MM.1S (cell line): ENCODE data around the gene TCP11.

Source experiments
- DNase-seq: peaks from one replicate; pipeline ENCODE4 v3.0.0-alpha.2; 2015
- H2AFZ ChIP-seq: fragments of 300-600 bp; sonication (generic); 2 replicates; pipeline ENCODE4 v1.6.0; 2016; ENCODE audit warnings: antibody characterized with exemption, low read length
- H3F3A ChIP-seq: fragments of 300-600 bp; sonication (generic); 2 replicates; pipeline ENCODE4 v1.6.1; 2016; ENCODE audit warnings: mild to moderate bottlenecking, antibody characterized with exemption, low read length, moderate library complexity, mixed read lengths; ENCODE audit not compliant: insufficient read depth
- H3K27ac ChIP-seq: fragments of 300-600 bp; sonication (generic); 2 replicates; pipeline ENCODE4 v1.5.1; 2016; ENCODE audit warnings: mild to moderate bottlenecking, low read length
- H3K27me3 ChIP-seq: fragments of 300-600 bp; sonication (generic); replicated peaks from 2 replicates; pipeline ENCODE4 v1.6.0; 2016; ENCODE audit warnings: low read length; ENCODE audit not compliant: insufficient read depth
- H3K36me3 ChIP-seq: fragments of 300-600 bp; sonication (generic); replicated peaks from 2 replicates; pipeline ENCODE4 v1.6.1; 2016; ENCODE audit warnings: mild to moderate bottlenecking, low read length, mixed read lengths; ENCODE audit not compliant: insufficient read depth
- H3K4me1 ChIP-seq: fragments of 300-600 bp; sonication (generic); 2 replicates; pipeline ENCODE4 v1.6.1; 2016; ENCODE audit warnings: low read length, mixed read lengths
- H3K4me2 ChIP-seq: fragments of 300-600 bp; sonication (generic); 2 replicates; pipeline ENCODE4 v1.6.0; 2016; ENCODE audit warnings: low read depth, low read length
- H3K4me3 ChIP-seq: fragments of 300-600 bp; sonication (generic); 2 replicates; pipeline ENCODE4 v1.5.1; 2016; ENCODE audit warnings: low read length, mixed read lengths
- H3K79me2 ChIP-seq: fragments of 300-600 bp; sonication (generic); 2 replicates; pipeline ENCODE4 v1.6.1; 2016; ENCODE audit warnings: mixed run types, low read length, mixed read lengths
- H3K9ac ChIP-seq: fragments of 300-600 bp; sonication (generic); 2 replicates; pipeline ENCODE4 v1.6.1; 2016; ENCODE audit warnings: low read length, mixed read lengths
- H3K9me2 ChIP-seq: fragments of 300-600 bp; sonication (generic); replicated peaks from 2 replicates; pipeline ENCODE4 v1.6.1; 2016; ENCODE audit warnings: mild to moderate bottlenecking, low read length, mixed read lengths; ENCODE audit not compliant: insufficient read depth
- H3K9me3 ChIP-seq: fragments of 300-600 bp; sonication (generic); replicated peaks from 2 replicates; pipeline ENCODE4 v1.6.1; 2016; ENCODE audit warnings: mild to moderate bottlenecking, low read length, mixed read lengths; ENCODE audit not compliant: insufficient read depth
- H4K20me1 ChIP-seq: fragments of 300-600 bp; sonication (generic); 2 replicates; pipeline ENCODE4 v1.6.1; 2016; ENCODE audit warnings: mild to moderate bottlenecking, low read length, moderate library complexity, mixed read lengths; ENCODE audit not compliant: insufficient read depth
- EZH2 ChIP-seq: fragments of 300-600 bp; sonication (generic); optimal IDR thresholded peaks from 2 replicates; pipeline ENCODE3; 2017; ENCODE audit warnings: low read depth, mild to moderate bottlenecking, antibody characterized with exemption, low read length, mixed read lengths
- EZH2phosphoT487 ChIP-seq: fragments of 300-600 bp; sonication (generic); IDR thresholded peaks from 2 replicates; pipeline ENCODE4 v1.6.1; 2018; ENCODE audit warnings: antibody characterized with exemption, low read length
- TF ChIP-seq, protein P1 (sequence below): fragments of 300-600 bp; sonication (generic); IDR thresholded peaks from 2 replicates; pipeline ENCODE4 v1.5.1; 2016; ENCODE audit warnings: antibody characterized with exemption, low read length, mixed read lengths

The TCP11 gene

GRCh38 chr6:35077713-35078105 is 63.4 kb downstream of the TCP11 start:
- Histone ChIP-seq H3K27me3 (no peaks in the 10 kb centered on the region), H3K4me1 (no peaks in the 10 kb centered on the region), H2AFZ (no peak overlapping the region), H4K20me1 (no peaks in the 10 kb centered on the region), H3K9me3 (no peaks in the 10 kb centered on the region), H3K36me3 (no peaks in the 10 kb centered on the region), H3K9ac (no peak overlapping the region), H3K9me2 (no peaks in the 10 kb centered on the region), H3K79me2 (no peaks in the 10 kb centered on the region), H3F3A (no peaks in the 10 kb centered on the region), H3K4me2 (no peak overlapping the region), H3K4me3 (no peak overlapping the region), H3K27ac (no peak overlapping the region)
- TF ChIP-seq EZH2 (no peak), EZH2phosphoT487 (no peak)
- TF ChIP-seq, protein P1, sequence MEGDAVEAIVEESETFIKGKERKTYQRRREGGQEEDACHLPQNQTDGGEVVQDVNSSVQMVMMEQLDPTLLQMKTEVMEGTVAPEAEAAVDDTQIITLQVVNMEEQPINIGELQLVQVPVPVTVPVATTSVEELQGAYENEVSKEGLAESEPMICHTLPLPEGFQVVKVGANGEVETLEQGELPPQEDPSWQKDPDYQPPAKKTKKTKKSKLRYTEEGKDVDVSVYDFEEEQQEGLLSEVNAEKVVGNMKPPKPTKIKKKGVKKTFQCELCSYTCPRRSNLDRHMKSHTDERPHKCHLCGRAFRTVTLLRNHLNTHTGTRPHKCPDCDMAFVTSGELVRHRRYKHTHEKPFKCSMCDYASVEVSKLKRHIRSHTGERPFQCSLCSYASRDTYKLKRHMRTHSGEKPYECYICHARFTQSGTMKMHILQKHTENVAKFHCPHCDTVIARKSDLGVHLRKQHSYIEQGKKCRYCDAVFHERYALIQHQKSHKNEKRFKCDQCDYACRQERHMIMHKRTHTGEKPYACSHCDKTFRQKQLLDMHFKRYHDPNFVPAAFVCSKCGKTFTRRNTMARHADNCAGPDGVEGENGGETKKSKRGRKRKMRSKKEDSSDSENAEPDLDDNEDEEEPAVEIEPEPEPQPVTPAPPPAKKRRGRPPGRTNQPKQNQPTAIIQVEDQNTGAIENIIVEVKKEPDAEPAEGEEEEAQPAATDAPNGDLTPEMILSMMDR: no peak
- no peak for DNase-seq

GRCh38 chr6:35076997-35077712 is 64.0 kb downstream of the TCP11 start:
- H3K9ac ChIP-seq: no peak overlapping the region
- H2AFZ ChIP-seq: no peak overlapping the region
- H3K9me2 ChIP-seq: no peaks in the 10 kb centered on the region
- no peaks in the 10 kb centered on the region for H4K20me1 ChIP-seq
- H3K9me3 ChIP-seq: no peaks in the 10 kb centered on the region
- H3F3A ChIP-seq: no peaks in the 10 kb centered on the region
- no peaks in the 10 kb centered on the region for H3K4me1 ChIP-seq
- H3K36me3 ChIP-seq: no peaks in the 10 kb centered on the region
- TF ChIP-seq, protein P1: no peak
- TF ChIP-seq EZH2 (no peak), EZH2phosphoT487 (no peak)
- H3K79me2 ChIP-seq: no peaks in the 10 kb centered on the region
- H3K4me2 ChIP-seq: no peak overlapping the region
- no peak overlapping the region for H3K4me3 ChIP-seq
- no peak overlapping the region for H3K27ac ChIP-seq
- DNase-seq: no peak
- H3K27me3 ChIP-seq: no peaks in the 10 kb centered on the region

GRCh38 chr6:35073766-35074471 is 67.2 kb downstream of the TCP11 start:
- H3K4me3 ChIP-seq: no peak overlapping the region
- no peaks in the 10 kb centered on the region for H3K36me3 ChIP-seq
- no peaks in the 10 kb centered on the region for H4K20me1 ChIP-seq
- TF ChIP-seq EZH2phosphoT487 (no peak), EZH2 (no peak)
- TF ChIP-seq, protein P1: no peak
- H3K9me3 ChIP-seq: no peaks in the 10 kb centered on the region
- H3K9me2 ChIP-seq: no peaks in the 10 kb centered on the region
- no peak overlapping the region for H3K9ac ChIP-seq
- H3K4me1 ChIP-seq: no peaks in the 10 kb centered on the region
- no peak overlapping the region for H2AFZ ChIP-seq
- H3F3A ChIP-seq: no peaks in the 10 kb centered on the region
- H3K27me3 ChIP-seq: no peaks in the 10 kb centered on the region
- no peaks in the 10 kb centered on the region for H3K79me2 ChIP-seq
- DNase-seq: no peak
- no peak overlapping the region for H3K4me2 ChIP-seq
- no peak overlapping the region for H3K27ac ChIP-seq
